ENCODE results near the gene ELL2.

GRCh38 chr5:95913663-95914062 is 48.0 kb downstream of the ELL2 start:
- TF ChIP-seq CTCF (IDR thresholded peaks at IDR 0.05 in 8 of 11, conservative IDR thresholded peaks at IDR 0.05 in 3 of 11) (no peak), POLR2A (IDR thresholded peaks at IDR 0.05) (no peak)
